ENCODE measurements around the gene TNFAIP2.
"Not testable (repeated sequence)": the region's sequence is repeated elsewhere in the genome, so short reads cannot be mapped to it uniquely, and the experiment has no call there.

The TNFAIP2 gene

DNA sequence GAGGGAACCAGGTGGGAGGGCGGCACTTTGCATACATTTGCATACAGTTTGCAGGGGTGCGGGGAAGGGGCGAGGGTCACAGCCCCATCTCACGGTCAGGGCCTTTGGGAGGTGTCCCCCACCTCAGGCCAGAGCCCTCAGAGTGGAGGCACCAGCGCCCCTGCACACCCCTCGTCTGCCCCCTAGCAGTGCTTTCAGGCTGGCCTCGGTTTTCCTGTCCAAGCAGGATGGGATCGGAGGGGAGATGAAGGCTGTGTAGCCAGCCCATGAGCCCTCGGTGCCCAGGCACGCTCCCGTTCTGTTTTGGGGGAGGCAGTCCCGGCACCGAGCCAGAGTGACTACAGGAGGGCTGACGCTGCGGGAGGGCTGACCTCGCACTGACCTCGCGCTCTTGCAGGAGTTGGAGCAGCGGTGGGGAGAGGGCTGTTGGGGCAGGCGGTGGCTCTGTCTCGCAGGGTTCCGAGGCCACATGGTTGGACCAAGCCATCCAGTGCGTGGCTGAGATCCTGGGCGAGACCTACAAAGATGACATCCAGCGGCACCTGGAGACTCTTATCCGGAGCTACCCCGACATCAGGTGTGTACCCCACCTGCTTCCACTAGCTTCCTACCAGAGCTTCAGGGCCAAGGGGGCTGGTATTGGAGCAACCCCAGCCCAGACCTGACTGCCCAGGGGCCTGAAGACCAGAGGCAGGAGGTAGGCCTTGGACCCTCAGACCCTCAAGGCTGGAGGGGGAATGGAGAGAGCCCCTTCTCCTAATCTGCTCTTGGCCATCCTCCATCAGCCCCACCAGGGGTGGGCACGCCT is 15.1 kb upstream of the TNFAIP2 start:
- DNase-seq (ENCODE audit: low read depth) = no peak

DNA sequence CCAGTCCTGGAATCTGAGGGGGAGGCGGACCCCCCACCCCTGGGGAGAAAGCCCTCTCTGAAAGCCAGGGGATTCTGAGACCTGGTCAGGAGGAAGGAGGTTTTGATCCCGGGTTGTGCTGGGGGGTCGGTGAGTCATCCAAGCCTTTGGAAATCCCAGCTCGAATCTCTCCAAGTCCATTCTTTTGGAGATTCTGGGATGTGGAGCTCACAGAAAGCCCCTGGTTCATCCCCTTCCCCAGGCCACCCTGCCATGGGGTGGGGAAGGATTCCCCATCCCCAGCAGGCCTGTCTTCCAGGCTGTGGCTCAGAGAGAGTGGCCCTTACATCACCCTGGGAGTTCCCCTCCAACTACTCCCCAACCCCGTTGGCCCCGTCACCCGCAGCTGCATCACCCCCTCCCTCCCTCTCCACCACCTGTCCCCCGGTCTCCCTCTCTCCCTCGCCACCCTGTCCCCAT is 14.5 kb upstream of the TNFAIP2 start:
- DNase-seq (ENCODE audit: low read depth) = peak; percentile 53

DNA sequence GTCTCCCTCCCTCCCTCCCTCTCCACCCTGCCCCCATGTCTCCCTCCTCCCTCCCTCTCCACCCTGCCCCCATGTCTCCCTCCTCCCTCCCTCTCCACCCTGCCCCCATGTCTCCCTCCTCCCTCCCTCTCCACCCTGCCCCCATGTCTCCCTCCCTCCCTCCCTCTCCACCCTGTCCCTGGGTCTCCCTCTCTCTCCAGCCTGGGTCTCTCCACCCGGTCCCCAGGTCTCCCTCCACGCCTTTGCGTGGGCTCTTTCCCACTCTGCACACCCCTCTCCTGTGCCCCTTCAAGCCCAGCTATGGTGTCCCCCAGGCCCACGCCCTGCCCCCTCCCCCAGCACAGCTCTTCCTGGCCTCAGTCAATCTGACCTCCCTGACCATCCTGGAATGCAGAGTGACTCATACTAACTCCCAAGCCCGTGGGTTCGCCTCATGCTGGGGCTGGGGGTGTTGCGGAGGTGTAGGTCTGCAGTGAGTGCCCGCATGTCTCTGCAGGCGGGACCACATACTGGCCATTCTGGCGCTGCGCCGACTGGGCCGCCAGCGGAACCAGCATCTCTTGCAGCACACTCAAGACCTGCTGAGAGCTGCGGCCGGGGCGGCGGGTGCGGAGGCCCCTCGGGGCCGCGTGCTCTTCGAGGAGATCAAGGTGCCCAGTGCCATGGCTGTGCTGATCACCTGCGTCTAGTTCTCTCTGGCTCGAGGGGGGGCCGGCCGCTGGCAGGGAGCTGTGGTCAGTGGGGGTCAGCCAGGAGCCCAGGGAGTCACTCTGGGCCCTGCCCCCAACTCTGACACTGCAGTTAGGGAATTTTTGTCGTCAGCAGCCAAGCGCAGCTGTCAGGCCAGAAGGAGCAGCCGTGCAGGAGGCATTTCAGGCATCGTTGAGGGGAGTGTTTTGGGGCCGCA is 13.5 kb upstream of the TNFAIP2 start:
- peak; percentile 88 for DNase-seq (ENCODE audit: low read depth)

DNA sequence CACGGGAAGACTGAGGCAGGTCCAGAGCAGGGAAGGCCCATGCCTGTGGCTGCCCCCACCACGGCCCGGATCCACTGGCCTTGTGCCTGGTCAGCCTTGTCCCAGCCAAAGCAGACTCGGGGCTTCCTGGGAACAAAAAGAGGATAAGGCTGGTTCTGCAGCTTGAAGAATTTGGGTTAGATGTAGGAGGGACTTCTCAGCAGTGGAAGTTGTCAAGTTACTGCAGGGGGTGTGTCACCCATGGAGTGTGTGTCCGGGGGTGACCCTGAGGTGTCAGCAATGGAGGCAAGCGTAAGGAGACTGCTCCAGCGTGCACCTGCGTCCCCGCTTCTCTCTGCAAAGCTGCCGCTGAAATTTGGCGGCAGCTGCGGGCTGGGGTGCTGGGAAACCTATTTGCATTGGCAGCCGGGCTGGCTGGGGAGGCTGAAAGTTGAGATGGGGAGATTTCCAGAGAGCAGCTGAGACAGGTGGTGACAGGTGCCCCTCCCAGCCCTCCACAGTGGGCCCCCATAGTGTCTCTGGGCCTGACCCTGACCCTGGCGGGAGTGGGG is 12.5 kb upstream of the TNFAIP2 start:
- DNase-seq (ENCODE audit: low read depth) = no peak

DNA sequence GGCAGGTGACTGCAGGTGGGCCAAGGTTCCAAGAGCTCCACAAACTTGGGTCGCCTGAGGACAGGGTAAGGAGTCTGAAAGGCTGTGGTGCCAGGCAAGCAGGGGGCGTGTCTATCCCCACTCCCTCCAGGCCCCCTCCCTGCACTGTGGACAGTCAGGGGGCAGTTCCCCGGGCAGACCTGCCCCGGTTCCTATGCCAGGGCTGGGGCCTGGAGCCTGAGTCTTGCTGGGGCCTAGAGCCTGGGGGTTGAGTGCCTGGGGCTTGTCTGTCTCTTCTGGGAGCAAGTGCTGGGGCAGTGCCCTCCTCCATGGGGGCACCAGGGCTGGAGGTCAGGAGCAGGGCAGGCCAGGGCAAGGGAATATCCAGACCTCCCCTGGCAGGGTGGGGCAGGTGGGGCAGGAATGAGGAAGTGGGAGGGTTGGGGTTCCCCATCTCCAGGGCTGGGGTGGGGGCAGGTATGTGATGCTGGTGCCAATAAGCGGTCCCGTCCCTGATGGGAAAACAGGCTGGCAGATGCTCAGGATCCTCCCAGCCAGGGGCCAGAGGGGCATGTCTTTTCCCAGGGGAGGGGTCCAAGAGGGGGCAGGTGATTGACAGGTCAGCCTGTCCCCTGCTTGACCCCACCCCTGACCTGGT is 11.9 kb upstream of the TNFAIP2 start:
- DNase-seq (ENCODE audit: low read depth) = no peak

DNA sequence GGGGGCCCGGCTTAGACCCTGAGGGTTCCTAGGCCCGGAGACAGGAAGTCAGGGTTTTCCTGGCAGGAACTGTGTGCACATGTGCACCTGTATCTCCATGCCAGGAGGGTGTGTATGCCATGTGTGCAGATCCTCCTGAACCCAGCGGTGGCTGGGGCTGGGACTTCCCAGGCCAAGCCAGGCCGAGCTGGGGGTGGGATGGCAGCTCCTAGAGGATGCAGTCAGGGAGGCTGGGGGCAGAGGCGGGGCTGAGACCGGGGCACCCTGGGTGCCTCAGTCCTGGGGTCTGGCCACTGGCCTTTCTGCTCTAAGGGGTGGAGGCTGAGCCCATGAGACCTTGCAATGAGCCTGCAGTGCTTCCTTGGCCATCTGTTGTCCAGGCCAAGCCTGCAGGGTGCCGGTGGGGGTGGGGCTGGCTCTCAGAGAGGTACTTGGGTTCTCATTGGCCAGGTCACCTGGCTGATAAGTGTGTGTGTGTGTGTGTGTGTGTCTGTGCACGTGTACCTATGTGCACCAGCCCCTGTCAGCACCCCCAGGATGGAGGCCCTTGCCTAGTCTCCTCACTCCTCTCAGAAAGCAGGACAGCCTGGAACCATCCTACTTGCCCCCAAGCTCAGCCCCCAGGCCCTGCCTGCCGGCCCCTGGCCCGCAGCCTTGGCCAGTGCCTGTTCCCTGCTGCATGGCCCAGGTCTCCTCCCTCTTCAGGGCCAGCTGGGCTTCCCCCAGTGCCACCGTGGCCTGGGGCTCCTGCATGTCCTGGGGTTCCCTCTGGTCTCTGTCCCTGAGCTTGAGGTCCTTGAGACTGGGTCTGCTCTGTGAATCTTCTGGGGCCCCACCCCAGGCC is 10.6 kb upstream of the TNFAIP2 start:
- no peak for DNase-seq (ENCODE audit: low read depth)

DNA sequence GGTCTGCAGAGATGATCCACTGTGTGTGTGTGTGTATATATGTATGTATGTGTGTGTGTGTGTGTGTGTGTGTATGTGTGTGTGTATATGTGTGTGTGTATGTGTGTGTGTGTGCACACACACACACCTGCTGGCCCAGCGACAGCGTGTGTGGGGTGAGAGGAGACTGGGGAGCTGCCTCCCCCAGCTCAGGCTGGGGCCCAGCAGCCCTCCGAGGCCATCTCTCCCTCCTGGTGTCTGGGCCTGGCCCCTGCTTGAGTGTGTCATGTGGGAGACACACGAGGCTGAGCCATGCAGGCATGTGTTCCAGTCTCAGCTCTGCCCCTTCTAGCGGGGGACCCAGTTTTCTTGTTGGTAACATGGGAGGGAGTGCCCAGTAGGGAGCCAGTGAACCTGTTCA is 10.0 kb upstream of the TNFAIP2 start:
- DNase-seq (ENCODE audit: low read depth) = no peak

DNA sequence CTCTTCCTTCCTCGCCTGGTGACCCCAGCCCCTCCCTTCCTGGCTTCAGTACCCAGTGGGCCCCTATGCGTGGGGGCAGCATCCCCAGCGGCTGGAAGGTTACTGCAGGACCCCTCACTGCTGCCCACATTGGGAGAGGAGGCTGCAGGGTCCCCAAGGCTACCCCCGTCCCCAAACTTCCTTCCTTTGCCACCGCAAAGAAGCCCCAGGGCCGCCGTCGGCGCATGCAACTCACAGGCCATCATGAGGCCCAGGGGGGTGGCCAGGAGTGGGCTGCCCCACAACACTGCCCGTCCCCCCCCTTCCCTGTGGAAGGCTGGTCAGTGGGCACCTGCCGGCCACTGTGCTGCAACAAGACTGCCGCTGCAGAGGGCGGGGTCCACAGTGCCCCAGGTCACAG is 9.5 kb upstream of the TNFAIP2 start:
- DNase-seq (ENCODE audit: low read depth) = no peak

DNA sequence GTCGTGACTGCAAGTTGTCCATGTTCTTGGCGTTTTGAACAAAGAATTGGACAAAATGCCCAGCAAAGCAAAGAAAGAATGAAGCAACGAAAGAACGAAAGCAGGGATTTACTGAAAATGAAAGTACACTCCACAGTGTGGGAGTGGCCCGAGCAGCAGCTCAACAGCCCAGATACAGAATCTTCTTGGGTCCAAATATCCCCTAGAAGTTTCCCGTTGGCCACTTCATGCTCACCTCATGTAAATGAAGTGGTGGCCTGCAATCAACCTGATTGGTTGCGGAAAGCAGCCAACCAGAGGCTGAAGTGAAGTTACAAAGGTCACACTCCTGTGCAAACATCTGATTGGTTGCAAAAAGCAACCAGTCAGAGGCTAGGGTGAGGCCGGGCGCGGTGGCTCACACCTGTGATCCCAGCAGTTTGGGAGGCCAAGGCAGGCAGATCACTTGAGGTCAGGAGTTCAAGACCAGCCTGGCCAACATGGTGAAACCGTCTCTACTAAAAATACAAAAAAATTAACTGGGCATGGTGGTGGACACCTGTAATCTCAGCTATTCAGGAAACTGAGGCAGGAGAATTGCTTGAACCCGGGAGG is 8.1 kb upstream of the TNFAIP2 start:
- peak; percentile 50 for DNase-seq (ENCODE audit: low read depth)

DNA sequence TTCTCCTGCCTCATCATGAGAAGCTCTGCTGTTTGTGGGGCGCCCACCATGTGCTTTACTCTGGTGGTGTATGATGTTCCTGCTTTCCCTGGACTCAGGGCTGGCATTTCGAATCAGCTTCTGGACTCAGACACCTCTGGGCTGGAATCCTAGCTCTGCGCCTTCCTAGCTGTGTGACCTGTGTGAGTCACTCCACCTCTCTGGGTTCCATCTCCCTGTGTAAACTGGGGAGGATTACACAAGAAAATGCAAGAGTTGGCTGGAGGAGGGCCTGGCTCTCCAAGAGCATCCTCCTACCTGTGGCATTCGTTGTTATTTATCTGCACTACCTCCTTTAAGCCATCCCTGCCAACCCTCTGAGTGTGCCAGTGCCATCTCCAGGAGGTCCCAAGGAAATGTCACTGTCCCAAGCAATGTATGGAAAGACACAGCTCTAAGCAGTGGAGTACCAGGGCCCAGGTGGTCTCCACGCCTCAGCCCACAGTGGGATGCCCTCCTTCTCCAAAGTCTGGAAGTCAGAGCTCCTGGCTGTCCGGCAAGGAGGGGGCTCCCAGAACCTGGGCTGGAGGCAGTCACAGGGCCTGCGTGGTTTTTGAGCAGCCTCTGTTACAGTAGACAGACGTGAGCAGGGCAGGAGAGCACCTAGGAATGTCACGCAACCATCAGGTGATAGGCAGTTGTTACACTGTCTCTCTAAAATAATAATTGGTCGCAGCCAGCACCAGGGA is 7.3 kb upstream of the TNFAIP2 start:
- peak; percentile 70 for DNase-seq (ENCODE audit: low read depth)

DNA sequence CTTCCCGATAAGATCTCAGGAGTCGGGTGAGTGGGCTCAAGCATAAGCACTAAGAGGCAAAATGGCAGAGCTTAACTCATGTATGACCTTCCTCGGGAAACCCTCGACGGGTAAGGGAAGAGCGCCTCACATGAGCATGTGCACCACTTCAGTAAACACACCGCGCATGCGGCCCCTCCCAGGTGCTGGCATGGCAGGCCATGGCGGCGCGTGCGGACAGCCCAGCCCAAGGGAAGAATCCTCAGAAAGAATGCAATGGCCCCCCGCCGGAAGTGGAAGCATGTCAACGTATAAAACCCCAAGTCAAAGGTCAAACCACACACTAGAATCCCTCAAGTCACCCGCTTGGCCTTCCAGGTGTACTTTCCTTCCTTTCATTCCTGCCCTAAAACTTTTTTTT is 6.6 kb upstream of the TNFAIP2 start:
- DNase-seq (ENCODE audit: low read depth) = no peak

DNA sequence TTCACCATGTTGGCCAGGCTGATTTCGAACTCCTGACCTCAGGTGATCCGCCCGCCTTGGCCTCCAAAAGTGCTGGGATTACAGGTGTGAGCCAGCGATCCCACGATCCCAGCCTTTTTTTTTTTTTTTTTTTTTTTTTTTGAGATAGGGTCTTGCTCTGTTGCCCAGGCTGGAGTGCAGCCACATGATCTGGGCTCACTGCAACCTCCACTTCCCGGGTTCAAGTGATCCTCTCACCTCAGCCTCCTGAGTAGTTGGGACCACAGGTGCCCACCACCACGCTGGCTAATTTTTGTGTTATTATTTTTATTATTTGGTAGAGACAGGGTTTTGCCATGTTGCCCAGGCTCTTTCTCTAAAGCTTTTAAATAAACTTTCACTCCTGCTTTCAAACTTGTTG is 5.8 kb upstream of the TNFAIP2 start:
- DNase-seq (ENCODE audit: low read depth) = not testable (repeated sequence)

DNA sequence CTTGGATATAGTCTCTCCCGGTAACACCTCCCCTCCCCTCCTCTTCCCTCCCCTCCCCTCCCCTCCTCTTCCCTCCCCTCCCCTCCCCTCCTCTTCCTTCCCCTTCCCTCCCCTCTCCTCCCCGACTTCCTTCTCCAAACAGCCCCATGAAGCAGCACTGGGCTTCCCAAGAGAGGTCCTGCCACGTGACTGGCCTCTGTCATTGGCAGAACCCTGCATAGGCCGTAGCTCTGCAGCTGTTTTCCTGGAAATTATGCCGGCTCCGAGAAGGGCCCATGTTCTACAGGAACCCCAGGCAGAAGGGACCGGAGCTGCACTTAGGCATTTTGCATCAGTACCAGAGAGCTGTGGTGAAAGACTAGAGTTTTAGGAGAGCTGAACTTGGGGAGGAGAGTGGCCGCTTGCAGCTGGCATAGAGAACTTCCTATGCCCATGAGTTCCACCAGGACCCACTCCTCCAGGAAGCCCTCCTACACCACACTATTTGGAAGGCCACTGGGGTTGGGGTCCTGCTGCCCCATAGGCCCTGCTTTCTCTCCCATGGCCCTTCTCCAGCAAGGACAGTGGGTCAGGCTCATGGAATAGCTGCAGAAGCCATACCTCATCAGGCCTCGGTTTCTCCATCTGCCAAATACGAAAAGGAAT is 5.1 kb upstream of the TNFAIP2 start:
- DNase-seq (ENCODE audit: low read depth) = no peak

DNA sequence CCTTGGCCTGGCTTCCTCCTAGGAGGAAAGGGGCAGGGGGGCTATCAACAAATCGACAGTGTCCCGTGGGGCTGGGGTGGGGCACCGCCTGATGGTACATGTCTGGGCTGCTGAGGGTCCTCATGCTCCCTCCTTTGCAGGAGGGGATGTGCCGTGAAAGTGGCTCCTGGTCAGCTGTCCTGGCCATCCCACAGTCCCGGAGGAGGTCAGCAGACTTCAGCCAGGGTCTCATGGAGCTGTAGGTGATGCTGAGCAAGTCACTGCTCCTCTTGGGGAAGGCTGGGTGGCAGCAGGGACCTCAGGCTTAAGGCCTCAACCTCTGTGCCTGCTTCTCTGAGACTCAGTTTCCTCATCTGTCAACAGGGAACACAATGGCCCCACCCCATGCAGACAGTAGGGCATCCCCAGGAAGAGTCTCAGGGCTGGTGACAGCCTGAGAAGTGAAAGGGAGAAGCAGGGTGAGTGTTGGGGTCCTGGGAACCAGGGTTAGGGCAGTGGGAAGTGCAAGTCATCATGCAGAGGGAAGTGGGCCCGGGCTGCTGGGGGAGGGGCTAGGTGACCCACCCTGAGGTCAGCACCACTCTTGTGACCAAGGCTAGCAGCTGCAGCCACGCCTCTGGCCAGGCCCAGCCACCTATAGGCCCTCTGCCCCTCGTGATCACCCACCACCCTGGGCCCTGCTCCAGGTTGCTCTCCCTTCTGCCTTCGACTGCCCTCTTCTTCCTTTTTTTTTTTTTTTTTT is 4.4 kb upstream of the TNFAIP2 start:
- DNase-seq (ENCODE audit: low read depth) = no peak

DNA sequence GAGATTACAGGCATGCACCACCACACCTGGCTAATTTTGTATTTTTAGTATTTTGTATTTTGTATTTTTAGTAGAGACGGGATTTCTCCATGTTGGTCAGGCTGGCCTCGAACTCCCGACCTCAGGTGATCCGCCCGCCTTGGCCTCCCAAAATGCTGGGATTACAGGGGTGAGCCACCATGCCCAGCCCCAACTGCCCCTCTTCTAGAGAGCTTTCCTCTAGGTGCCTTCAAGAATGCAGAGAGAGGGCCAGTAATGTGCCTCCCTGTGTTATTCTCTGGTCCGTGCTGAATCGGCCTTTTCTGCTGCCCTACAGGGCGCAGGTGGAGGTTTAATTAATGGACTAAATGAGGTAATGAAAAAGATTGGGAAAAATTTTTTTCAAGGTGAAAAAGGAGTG is 3.7 kb upstream of the TNFAIP2 start:
- not testable (repeated sequence) for DNase-seq (ENCODE audit: low read depth)

DNA sequence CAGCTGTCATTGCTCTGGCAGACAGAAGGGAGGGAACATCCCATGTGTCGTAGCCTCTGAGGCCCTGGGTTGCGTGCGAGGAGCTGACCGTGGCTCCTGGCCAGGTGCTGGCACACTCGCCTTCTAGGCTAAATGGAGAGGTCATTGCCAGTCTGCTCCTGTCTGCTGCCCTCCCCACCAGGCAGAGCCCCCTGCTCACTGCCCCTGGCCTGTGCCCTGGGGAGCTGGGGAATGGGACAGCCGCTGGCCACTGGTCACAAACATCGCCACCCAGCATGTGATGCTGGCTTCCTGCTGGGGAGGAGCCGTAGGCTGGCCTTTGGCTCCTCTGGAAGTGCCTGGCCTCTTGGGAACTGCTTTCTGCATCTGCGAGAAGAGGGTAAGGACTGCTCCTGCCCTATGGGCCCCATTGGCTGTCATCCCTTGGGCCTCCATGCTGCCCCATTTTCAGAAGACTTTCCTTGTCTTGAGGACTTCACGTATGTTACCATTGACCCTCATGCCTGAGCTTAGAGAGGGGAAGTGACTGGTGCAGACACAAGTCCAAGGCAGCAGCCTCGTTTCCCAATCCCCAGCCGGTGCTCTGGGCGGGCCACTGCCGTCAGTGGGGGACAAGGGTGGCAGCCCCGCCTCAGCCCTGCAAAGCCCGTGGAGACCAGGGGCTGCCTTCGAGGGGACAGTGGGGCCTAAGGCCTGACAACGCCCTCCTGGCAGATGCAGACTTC is 2.0 kb upstream of the TNFAIP2 start:
- DNase-seq (ENCODE audit: low read depth) = no peak

DNA sequence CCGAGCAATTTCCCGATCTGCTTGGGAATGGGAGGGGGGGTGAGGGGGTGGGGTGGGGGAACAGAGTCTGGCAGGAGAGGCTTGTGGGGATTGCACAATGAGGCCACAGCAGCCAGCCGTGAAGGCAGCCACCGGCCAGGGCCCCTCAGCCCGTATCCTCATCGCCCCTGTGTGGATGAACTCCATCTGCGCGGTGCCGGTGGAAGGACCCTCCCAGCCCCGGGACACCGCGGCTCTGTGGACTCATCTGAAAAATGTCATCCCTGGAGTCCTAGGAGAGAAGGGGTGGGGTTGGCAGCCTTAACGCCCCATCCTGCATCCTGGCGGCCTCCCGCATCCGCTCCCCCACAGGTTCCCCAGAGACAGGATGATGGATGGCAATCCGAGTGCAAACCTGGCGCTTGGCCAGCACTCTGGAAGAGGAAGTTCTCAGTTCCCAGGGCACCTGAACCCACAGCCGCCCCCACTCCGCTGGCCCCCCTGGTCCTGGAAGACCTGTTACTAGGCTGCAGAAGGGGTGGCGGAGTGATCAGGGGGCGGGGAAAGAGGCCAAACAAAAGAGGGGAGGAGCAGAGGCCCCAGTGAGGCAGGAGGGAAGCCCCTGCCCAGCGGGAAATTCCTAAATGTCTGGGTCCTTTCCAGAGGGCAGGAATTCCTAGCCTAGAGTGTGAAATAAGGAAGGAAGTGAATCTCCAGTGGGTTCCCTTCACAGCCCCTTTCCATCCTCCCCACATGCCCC is 1.2 kb upstream of the TNFAIP2 start:
- DNase-seq (ENCODE audit: low read depth) = peak; percentile 71

DNA sequence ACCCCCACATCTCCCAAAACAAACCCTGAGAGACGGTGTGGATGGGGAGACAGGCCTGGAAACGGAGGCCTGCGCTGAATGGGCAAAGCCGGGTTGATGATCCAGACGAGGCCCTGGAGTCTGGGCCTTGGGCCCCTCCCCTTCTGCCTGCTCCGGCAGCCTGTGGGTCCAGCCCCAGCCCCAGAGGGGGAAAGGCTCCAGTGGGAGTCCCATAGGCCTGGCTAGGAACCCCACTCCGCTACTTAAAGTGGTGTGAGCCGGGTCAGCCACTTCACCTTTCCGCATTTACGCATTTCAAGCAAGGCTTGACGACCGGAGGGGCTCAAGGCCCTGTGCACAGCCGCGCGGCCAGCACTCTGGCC is 695 bp upstream of the TNFAIP2 start:
- DNase-seq (ENCODE audit: low read depth) = no peak

All from amniotic epithelial cell (primary cell).